ENCODE measurements around the gene ZFYVE21. TPM values are rescaled to one million over a fixed set of nuclear protein-coding genes. Genes with fewer than 3 reads are reported as not detected.
A peak's percentile ranks its signal among the peaks of the same experiment; 100 is the strongest.

The ZFYVE21 gene
- total RNA-seq, 1 donor from 2014 or later, result 60.9 TPM

- DNase-seq (ENCODE audit: low spot score), result no peak
- intact Hi-C loops (cut with DNase I), result loop anchor here (5.0 kb wide), 1 partner anchor 89 kb away; the partner anchor contains the start of gene KLC1
Observed at GRCh38 chr14:103716091-103716801, 636 bp downstream of the ZFYVE21 start.

GRCh38 chr14:103716899-103717411 lies 1.3 kb downstream of the ZFYVE21 start:
- no peak for DNase-seq (ENCODE audit: low spot score)
- intact Hi-C loops (cut with DNase I), result loop anchor here (5.0 kb wide), 1 partner anchor 90 kb away; the partner anchor contains the start of gene KLC1

GRCh38 chr14:103718572-103718971 lies 3.0 kb downstream of the ZFYVE21 start:
- intact Hi-C loops (cut with DNase I), result loop anchor here (5.0 kb wide), 1 partner anchor 91 kb away; the partner anchor contains the start of gene KLC1
- no peak for DNase-seq (ENCODE audit: low spot score)

- intact Hi-C loops (cut with DNase I), result loop anchor here (5.0 kb wide), 1 partner anchor 92 kb away; the partner anchor contains the start of gene KLC1
- DNase-seq (ENCODE audit: low spot score), result no peak
Observed at GRCh38 chr14:103719751-103720150, 4.1 kb downstream of the ZFYVE21 start.

- intact Hi-C loops (cut with DNase I), result no loop called here
- DNase-seq (ENCODE audit: low spot score), result no peak
Observed at GRCh38 chr14:103721334-103722120, 5.9 kb downstream of the ZFYVE21 start.

GRCh38 chr14:103723748-103724081 lies 8.1 kb downstream of the ZFYVE21 start:
- DNase-seq (ENCODE audit: low spot score), result no peak
- intact Hi-C loops (cut with DNase I), result no loop called here

GRCh38 chr14:103724116-103724515 lies 8.5 kb downstream of the ZFYVE21 start:
- intact Hi-C loops (cut with DNase I), result no loop called here
- peak; percentile 85 for DNase-seq (ENCODE audit: low spot score)

- intact Hi-C loops (cut with DNase I), result no loop called here
- no peak for DNase-seq (ENCODE audit: low spot score)
Observed at GRCh38 chr14:103725001-103725682, 9.5 kb downstream of the ZFYVE21 start.

GRCh38 chr14:103725739-103726395 lies 10.3 kb downstream of the ZFYVE21 start:
- no peak for DNase-seq (ENCODE audit: low spot score)
- intact Hi-C loops (cut with DNase I), result no loop called here

- DNase-seq (ENCODE audit: low spot score), result no peak
- intact Hi-C loops (cut with DNase I), result no loop called here
Observed at GRCh38 chr14:103726474-103726873, 10.9 kb downstream of the ZFYVE21 start.

- DNase-seq (ENCODE audit: low spot score), result no peak
Observed at GRCh38 chr14:103727313-103727980, 11.8 kb downstream of the ZFYVE21 start.

GRCh38 chr14:103728141-103728540 lies 12.5 kb downstream of the ZFYVE21 start:
- DNase-seq (ENCODE audit: low spot score), result no peak
- intact Hi-C loops (cut with DNase I), result no loop called here

More at GRCh38 chr14:103727313-103727980, 11.8 kb downstream of the ZFYVE21 start:
- intact Hi-C loops (cut with DNase I), result no loop called here

GRCh38 chr14:103728721-103729120 lies 13.1 kb downstream of the ZFYVE21 start:
- no peak for DNase-seq (ENCODE audit: low spot score)
- intact Hi-C loops (cut with DNase I), result no loop called here

- no peak for DNase-seq (ENCODE audit: low spot score)
- intact Hi-C loops (cut with DNase I), result no loop called here
Observed at GRCh38 chr14:103729496-103730448, 14.2 kb downstream of the ZFYVE21 start.

GRCh38 chr14:103730490-103731035 lies 15.0 kb downstream of the ZFYVE21 start:
- intact Hi-C loops (cut with DNase I), result no loop called here
- DNase-seq (ENCODE audit: low spot score), result no peak

- no peak for DNase-seq (ENCODE audit: low spot score)
Observed at GRCh38 chr14:103731481-103731880, 15.9 kb downstream of the ZFYVE21 start.

More at GRCh38 chr14:103731481-103731880, 15.9 kb downstream of the ZFYVE21 start:
- intact Hi-C loops (cut with DNase I), result no loop called here
